Measurements from ENCODE around the gene LRP3.
"Not testable (repeated sequence)": the region's sequence is repeated elsewhere in the genome, so short reads cannot be mapped to it uniquely, and the experiment has no call there.

GRCh38 chr19:33222255-33222654, 28.1 kb downstream of the LRP3 start:
- not testable (repeated sequence) for TF ChIP-seq CTCF (IDR thresholded peaks at IDR 0.05; ENCODE audit: low read depth, low read length); POLR2A (IDR thresholded peaks at IDR 0.05; ENCODE audit: extremely low read depth, insufficient read length); MAX (IDR thresholded peaks at IDR 0.05; ENCODE audit: low read depth, low read length)
